ENCODE measurements around the gene WDR36. TPM values are rescaled to one million over a fixed set of nuclear protein-coding genes. Genes with fewer than 3 reads are reported as not detected.

Gene WDR36
- total RNA-seq, 4 donors from 2014 or later = 3.6 to 16.2 (median 8.3) TPM

DNA sequence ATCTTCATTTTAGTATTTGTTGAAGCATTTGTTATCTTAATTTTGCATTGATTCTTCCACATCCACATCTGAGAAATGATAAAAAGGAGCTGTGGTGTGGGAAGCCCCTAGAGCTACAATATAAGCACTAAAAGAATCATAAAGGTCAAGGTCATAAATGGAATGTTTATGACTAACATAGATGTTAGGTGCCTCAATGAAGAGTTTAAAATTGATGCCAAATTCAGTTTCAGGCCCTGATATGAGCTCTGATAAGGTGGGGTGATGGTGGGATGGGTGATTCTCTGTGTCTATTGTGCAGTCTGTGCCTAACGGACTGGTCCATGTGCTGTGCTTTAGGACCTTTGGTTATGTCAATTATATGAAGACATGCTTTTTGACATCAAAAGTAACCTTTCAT, 70.9 kb downstream of the WDR36 start:
- in situ Hi-C loops (cut with MboI; ENCODE audit: low pct_ligation_motif_present in 1 of 4, low pct_unique_long_range_greater_than_20kb in 1 of 4, low sequenced_read_pairs in 3 of 4) (loop anchor here (5.0 to 10.0 kb wide), 3 partner anchors 112 to 122 kb away; no protein-coding TSS in a partner anchor), intact Hi-C loops (cut with DNase I; ENCODE audit: low total_unique reads) (no loop called here)
- Histone ChIP-seq H3K36me3 (no peaks in the 10 kb centered on the region), H3K27ac (no peak overlapping the region), H3K4me1 (peaks cover 0 to under 1% (median 0%) of the 10 kb centered on the region in 4 donors), H3K27me3 (no peaks in the 10 kb centered on the region), H3K4me3 (no peak overlapping the region), H3K9me3 (no peaks in the 10 kb centered on the region)
- 92 to 100% methylated on average over 1 of the region's 1 CpG for WGBS, 2 donors (ENCODE audit: low coverage in 1 of 2)
- no peak for DNase-seq
- TF ChIP-seq EP300 (IDR thresholded peaks at IDR 0.05; ENCODE audit: low read depth) (no peak), POLR2AphosphoS5 (IDR thresholded peaks at IDR 0.05) (no peak), POLR2A (IDR thresholded peaks at IDR 0.05) (no peak)

DNA sequence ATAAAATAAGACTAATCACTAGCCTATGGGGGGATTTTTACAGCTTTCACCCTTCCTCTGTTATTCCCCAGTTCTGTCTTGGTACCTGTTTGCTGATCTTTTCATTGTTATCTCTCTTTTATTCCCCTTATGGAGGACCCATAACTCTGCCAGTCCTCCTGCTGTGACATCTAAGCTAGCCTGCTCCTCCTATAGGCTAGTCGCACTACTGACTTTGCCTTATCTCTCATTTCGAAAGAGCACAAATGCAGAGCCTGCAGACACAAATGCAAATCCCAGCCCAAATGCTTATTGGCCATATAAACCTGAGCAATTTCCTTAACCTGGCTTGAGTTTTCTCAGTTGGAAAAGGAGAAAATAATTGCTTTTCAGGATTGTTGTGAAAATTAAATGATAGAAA, 72.9 kb downstream of the WDR36 start:
- no peak overlapping the region for H3K4me3 ChIP-seq
- H3K4me1 ChIP-seq = no peaks in the 10 kb centered on the region
- H3K27me3 ChIP-seq = no peaks in the 10 kb centered on the region
- no peaks in the 10 kb centered on the region for H3K36me3 ChIP-seq
- no peak overlapping the region for H3K27ac ChIP-seq
- in situ Hi-C loops (cut with MboI; ENCODE audit: low pct_ligation_motif_present in 1 of 4, low pct_unique_long_range_greater_than_20kb in 1 of 4, low sequenced_read_pairs in 3 of 4) (loop anchor here in 3 of 4 donors (10.0 kb wide), 2 partner anchors 110 to 120 kb away; no protein-coding TSS in a partner anchor), intact Hi-C loops (cut with DNase I; ENCODE audit: low total_unique reads) (no loop called here)
- no peak for TF ChIP-seq POLR2AphosphoS5 (IDR thresholded peaks at IDR 0.05)
- TF ChIP-seq, protein P1, sequence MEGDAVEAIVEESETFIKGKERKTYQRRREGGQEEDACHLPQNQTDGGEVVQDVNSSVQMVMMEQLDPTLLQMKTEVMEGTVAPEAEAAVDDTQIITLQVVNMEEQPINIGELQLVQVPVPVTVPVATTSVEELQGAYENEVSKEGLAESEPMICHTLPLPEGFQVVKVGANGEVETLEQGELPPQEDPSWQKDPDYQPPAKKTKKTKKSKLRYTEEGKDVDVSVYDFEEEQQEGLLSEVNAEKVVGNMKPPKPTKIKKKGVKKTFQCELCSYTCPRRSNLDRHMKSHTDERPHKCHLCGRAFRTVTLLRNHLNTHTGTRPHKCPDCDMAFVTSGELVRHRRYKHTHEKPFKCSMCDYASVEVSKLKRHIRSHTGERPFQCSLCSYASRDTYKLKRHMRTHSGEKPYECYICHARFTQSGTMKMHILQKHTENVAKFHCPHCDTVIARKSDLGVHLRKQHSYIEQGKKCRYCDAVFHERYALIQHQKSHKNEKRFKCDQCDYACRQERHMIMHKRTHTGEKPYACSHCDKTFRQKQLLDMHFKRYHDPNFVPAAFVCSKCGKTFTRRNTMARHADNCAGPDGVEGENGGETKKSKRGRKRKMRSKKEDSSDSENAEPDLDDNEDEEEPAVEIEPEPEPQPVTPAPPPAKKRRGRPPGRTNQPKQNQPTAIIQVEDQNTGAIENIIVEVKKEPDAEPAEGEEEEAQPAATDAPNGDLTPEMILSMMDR (IDR thresholded peaks at IDR 0.05) = no peak
- TF ChIP-seq EP300 (IDR thresholded peaks at IDR 0.05; ENCODE audit: low read depth) = no peak
- no peak for TF ChIP-seq POLR2A (IDR thresholded peaks at IDR 0.05)
- 94 to 95% methylated on average over 2 of the region's 2 CpGs for WGBS, 2 donors (ENCODE audit: low coverage in 1 of 2)
- H3K9me3 ChIP-seq = no peaks in the 10 kb centered on the region
- no peak for DNase-seq

- WGBS, 2 donors (ENCODE audit: low coverage in 1 of 2) = 52 to 82% methylated on average over 2 of the region's 2 CpGs
- no peak overlapping the region for H3K4me3 ChIP-seq
- in situ Hi-C loops (cut with MboI; ENCODE audit: low pct_ligation_motif_present in 1 of 4, low pct_unique_long_range_greater_than_20kb in 1 of 4, low sequenced_read_pairs in 3 of 4) (loop anchor here in 3 of 4 donors (10.0 kb wide), 2 partner anchors 107 to 117 kb away; no protein-coding TSS in a partner anchor), intact Hi-C loops (cut with DNase I; ENCODE audit: low total_unique reads) (no loop called here)
- H3K9me3 ChIP-seq = no peaks in the 10 kb centered on the region
- no peak overlapping the region for H3K27ac ChIP-seq
- H3K27me3 ChIP-seq = no peaks in the 10 kb centered on the region
- TF ChIP-seq POLR2A (IDR thresholded peaks at IDR 0.05) = no peak
- TF ChIP-seq, protein P1 (IDR thresholded peaks at IDR 0.05) = no peak
- no peak for TF ChIP-seq POLR2AphosphoS5 (IDR thresholded peaks at IDR 0.05)
- TF ChIP-seq EP300 (IDR thresholded peaks at IDR 0.05; ENCODE audit: low read depth) = no peak
- DNase-seq = no peak
- H3K4me1 ChIP-seq = no peaks in the 10 kb centered on the region
- no peaks in the 10 kb centered on the region for H3K36me3 ChIP-seq
Measured at GRCh38 chr5:111167551-111167950, 75.4 kb downstream of the WDR36 start.

DNA sequence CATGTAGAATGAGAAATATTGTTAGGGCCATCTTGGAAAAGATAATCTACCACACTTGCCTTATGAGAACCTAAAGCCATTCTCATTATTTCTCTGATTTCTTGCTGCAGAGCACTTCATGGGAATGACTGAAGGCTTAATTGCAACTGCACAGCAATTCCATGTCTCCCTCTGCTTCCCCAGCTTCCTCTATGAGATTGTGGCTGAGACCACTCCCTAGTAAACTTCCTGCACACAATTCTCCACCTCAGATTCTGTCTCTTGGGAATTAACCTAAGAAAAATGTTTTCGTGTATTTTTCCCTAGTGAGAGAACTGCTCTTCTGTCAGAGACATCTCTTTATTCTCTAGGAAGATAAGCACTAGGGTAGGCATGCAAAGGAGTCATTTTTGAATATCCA, 76.5 kb downstream of the WDR36 start:
- no peak overlapping the region for H3K4me3 ChIP-seq
- no peak for DNase-seq
- H3K27me3 ChIP-seq = no peaks in the 10 kb centered on the region
- no peak overlapping the region for H3K27ac ChIP-seq
- in situ Hi-C loops (cut with MboI; ENCODE audit: low pct_ligation_motif_present in 1 of 4, low pct_unique_long_range_greater_than_20kb in 1 of 4, low sequenced_read_pairs in 3 of 4) (loop anchor here in 3 of 4 donors (10.0 kb wide), 2 partner anchors 106 to 116 kb away; no protein-coding TSS in a partner anchor), intact Hi-C loops (cut with DNase I; ENCODE audit: low total_unique reads) (no loop called here)
- H3K4me1 ChIP-seq = no peaks in the 10 kb centered on the region
- no peaks in the 10 kb centered on the region for H3K9me3 ChIP-seq
- H3K36me3 ChIP-seq = no peaks in the 10 kb centered on the region
- TF ChIP-seq POLR2AphosphoS5 (IDR thresholded peaks at IDR 0.05) = no peak
- TF ChIP-seq EP300 (IDR thresholded peaks at IDR 0.05; ENCODE audit: low read depth) = no peak
- TF ChIP-seq, protein P1 (IDR thresholded peaks at IDR 0.05) = no peak
- TF ChIP-seq POLR2A (IDR thresholded peaks at IDR 0.05) = no peak
- 0 to 3% methylated on average over 1 of the region's 1 CpG for WGBS, 2 donors (ENCODE audit: low coverage in 1 of 2)

DNA sequence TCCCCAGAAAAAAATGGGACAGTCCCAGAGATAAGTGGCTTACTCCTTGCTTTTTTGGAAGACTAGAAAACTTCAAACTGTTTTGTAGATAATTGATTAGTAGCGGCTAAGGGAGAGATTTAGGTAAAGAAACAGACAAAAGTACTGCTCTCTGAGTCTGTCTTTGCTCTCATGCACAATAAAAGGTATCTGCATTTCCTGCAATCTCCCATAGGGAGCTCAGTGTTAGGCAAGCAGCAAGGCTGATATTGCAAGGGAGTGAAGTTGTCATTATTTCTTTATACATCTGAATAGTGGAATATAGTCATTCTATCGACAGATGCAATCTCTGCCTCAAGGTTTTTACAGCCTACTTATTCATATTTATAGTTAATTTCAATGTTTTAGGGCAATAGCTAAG, 77.1 kb downstream of the WDR36 start:
- Histone ChIP-seq H3K36me3 (no peaks in the 10 kb centered on the region), H3K4me1 (no peaks in the 10 kb centered on the region), H3K27ac (no peak overlapping the region), H3K4me3 (no peak overlapping the region), H3K9me3 (no peaks in the 10 kb centered on the region), H3K27me3 (no peaks in the 10 kb centered on the region)
- intact Hi-C loops (cut with DNase I; ENCODE audit: low total_unique reads) (no loop called here), in situ Hi-C loops (cut with MboI; ENCODE audit: low pct_ligation_motif_present in 1 of 4, low pct_unique_long_range_greater_than_20kb in 1 of 4, low sequenced_read_pairs in 3 of 4) (loop anchor here in 3 of 4 donors (10.0 kb wide), 2 partner anchors 106 to 116 kb away; no protein-coding TSS in a partner anchor)
- TF ChIP-seq, protein P1 (IDR thresholded peaks at IDR 0.05) = no peak
- no peak for TF ChIP-seq EP300 (IDR thresholded peaks at IDR 0.05; ENCODE audit: low read depth)
- no peak for TF ChIP-seq POLR2AphosphoS5 (IDR thresholded peaks at IDR 0.05)
- TF ChIP-seq POLR2A (IDR thresholded peaks at IDR 0.05) = no peak
- DNase-seq = no peak
- WGBS, 2 donors (ENCODE audit: low coverage in 1 of 2) = 84 to 86% methylated on average over 2 of the region's 2 CpGs
